OCI-LY1 (cell line): Measurements from ENCODE around the gene TNFAIP8L2.

ENCODE experiments used
- EZH2 ChIP-seq: fragments of 200-600 bp; sonication (generic), shearing (Covaris generic); IDR thresholded peaks from 2 replicates; pipeline ENCODE4 v1.8.0; 2017; ENCODE audit warnings: borderline replicate concordance, mixed run types, mild to moderate bottlenecking, antibody characterized with exemption, low read length, moderate library complexity, mixed read lengths
- TF ChIP-seq, protein P1 (sequence below): fragments of 200-600 bp; sonication (generic), shearing (Covaris generic); IDR thresholded peaks from 2 replicates; pipeline ENCODE4 v1.5.1; 2017; ENCODE audit warnings: mild to moderate bottlenecking, antibody characterized with exemption, low read length, moderate library complexity, mixed read lengths

- TF ChIP-seq, protein P1, sequence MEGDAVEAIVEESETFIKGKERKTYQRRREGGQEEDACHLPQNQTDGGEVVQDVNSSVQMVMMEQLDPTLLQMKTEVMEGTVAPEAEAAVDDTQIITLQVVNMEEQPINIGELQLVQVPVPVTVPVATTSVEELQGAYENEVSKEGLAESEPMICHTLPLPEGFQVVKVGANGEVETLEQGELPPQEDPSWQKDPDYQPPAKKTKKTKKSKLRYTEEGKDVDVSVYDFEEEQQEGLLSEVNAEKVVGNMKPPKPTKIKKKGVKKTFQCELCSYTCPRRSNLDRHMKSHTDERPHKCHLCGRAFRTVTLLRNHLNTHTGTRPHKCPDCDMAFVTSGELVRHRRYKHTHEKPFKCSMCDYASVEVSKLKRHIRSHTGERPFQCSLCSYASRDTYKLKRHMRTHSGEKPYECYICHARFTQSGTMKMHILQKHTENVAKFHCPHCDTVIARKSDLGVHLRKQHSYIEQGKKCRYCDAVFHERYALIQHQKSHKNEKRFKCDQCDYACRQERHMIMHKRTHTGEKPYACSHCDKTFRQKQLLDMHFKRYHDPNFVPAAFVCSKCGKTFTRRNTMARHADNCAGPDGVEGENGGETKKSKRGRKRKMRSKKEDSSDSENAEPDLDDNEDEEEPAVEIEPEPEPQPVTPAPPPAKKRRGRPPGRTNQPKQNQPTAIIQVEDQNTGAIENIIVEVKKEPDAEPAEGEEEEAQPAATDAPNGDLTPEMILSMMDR: no peak
- no peak for TF ChIP-seq EZH2
Measured at GRCh38 chr1:151130987-151131586, 25.4 kb upstream of the TNFAIP8L2 start.
